ENCODE measurements around the gene DOC2A.

DOC2A gene

DNA sequence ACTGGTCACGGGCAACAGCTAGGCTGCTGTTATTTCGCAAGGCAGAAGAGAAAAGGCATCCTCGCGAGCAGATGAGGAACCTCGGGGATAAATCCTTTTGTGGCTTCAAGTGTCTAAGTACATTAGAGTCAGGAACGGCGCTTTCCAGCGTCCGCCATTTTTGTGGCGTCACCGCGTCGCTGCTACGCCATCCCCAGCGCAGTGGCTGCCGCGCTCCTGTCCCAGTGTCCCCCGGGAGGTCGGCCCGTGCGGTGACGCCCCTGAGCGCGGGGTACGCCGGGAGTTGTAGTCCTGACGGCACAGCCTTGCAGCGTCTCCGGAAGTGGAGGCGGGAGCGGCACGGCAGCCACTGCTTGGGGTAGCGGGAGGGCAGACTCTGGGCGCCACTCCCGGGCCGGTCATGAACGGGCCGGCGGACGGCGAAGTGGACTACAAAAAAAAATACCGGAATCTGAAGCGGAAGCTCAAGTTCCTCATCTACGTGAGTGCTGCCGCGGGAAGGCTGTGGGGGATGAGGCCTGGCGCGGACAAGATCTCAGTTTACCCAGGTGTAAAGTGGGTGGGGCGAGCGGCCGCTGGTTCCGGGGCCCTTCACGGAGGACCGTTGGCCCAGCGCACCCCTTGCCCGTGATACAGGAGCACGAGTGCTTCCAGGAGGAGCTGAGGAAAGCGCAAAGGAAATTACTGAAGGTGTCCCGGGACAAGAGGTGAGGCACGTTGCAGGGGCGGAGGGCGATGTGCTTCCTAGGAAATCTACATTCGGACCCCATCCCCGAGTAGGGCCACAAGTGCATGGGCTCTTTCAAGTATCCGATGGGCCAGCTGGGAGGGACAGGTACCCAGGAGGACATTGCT, 14.7 kb downstream of the DOC2A start, which contains the start of gene INO80E (continued):
- TF ChIP-seq ZFP37 (tag by site-specific recombination; IDR thresholded peaks at IDR 0.05) = peak; percentile 35; the same call in 1 of the 2 replicates
- no peak for TF ChIP-seq ZNF791 (tag by site-specific recombination; IDR thresholded peaks at IDR 0.05)
- peak; percentile 87; the same call in 1 of the 2 replicates for TF ChIP-seq ZNF561 (tag by site-specific recombination; IDR thresholded peaks at IDR 0.05; ENCODE audit: borderline replicate concordance)
- TF ChIP-seq KLF7 (tag by site-specific recombination; IDR thresholded peaks at IDR 0.05; ENCODE audit: borderline replicate concordance) = peak; percentile 81
- TF ChIP-seq ZNF404 (tag by site-specific recombination; IDR thresholded peaks at IDR 0.05) = no peak
- TF ChIP-seq ZNF112 (tag by site-specific recombination; IDR thresholded peaks at IDR 0.05) = no peak
- peak; percentile 97 for TF ChIP-seq YY2 (tag by site-specific recombination; IDR thresholded peaks at IDR 0.05)
- no peak; the same call in 1 of the 2 replicates for TF ChIP-seq ZNF394 (tag by site-specific recombination; IDR thresholded peaks at IDR 0.05; ENCODE audit: borderline replicate concordance)
- TF ChIP-seq ZNF521 (tag by site-specific recombination; IDR thresholded peaks at IDR 0.05) = no peak
- TF ChIP-seq HOXA7 (CRISPR knock-in tag; IDR thresholded peaks at IDR 0.05; ENCODE audit: borderline replicate concordance) = no peak
- TF ChIP-seq, protein P1, sequence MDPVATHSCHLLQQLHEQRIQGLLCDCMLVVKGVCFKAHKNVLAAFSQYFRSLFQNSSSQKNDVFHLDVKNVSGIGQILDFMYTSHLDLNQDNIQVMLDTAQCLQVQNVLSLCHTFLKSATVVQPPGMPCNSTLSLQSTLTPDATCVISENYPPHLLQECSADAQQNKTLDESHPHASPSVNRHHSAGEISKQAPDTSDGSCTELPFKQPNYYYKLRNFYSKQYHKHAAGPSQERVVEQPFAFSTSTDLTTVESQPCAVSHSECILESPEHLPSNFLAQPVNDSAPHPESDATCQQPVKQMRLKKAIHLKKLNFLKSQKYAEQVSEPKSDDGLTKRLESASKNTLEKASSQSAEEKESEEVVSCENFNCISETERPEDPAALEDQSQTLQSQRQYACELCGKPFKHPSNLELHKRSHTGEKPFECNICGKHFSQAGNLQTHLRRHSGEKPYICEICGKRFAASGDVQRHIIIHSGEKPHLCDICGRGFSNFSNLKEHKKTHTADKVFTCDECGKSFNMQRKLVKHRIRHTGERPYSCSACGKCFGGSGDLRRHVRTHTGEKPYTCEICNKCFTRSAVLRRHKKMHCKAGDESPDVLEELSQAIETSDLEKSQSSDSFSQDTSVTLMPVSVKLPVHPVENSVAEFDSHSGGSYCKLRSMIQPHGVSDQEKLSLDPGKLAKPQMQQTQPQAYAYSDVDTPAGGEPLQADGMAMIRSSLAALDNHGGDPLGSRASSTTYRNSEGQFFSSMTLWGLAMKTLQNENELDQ (tag by site-specific recombination; IDR thresholded peaks at IDR 0.05; ENCODE audit: low read depth) = no peak
- TF ChIP-seq, protein P2, sequence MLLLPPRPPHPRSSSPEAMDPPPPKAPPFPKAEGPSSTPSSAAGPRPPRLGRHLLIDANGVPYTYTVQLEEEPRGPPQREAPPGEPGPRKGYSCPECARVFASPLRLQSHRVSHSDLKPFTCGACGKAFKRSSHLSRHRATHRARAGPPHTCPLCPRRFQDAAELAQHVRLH (tag by site-specific recombination; IDR thresholded peaks at IDR 0.05) = peak; percentile 72; the same call in 1 of the 2 replicates
- TF ChIP-seq ZNF830 (tag by site-specific recombination; IDR thresholded peaks at IDR 0.05; ENCODE audit: low read depth) = no peak
- TF ChIP-seq ZNF302 (tag by site-specific recombination; IDR thresholded peaks at IDR 0.05; ENCODE audit: low read depth) = no peak
- TF ChIP-seq ZNF37A (tag by site-specific recombination; IDR thresholded peaks at IDR 0.05) = no peak
- peak; percentile 95 for TF ChIP-seq GLIS1 (tag by site-specific recombination; IDR thresholded peaks at IDR 0.05)
- TF ChIP-seq, protein P3, sequence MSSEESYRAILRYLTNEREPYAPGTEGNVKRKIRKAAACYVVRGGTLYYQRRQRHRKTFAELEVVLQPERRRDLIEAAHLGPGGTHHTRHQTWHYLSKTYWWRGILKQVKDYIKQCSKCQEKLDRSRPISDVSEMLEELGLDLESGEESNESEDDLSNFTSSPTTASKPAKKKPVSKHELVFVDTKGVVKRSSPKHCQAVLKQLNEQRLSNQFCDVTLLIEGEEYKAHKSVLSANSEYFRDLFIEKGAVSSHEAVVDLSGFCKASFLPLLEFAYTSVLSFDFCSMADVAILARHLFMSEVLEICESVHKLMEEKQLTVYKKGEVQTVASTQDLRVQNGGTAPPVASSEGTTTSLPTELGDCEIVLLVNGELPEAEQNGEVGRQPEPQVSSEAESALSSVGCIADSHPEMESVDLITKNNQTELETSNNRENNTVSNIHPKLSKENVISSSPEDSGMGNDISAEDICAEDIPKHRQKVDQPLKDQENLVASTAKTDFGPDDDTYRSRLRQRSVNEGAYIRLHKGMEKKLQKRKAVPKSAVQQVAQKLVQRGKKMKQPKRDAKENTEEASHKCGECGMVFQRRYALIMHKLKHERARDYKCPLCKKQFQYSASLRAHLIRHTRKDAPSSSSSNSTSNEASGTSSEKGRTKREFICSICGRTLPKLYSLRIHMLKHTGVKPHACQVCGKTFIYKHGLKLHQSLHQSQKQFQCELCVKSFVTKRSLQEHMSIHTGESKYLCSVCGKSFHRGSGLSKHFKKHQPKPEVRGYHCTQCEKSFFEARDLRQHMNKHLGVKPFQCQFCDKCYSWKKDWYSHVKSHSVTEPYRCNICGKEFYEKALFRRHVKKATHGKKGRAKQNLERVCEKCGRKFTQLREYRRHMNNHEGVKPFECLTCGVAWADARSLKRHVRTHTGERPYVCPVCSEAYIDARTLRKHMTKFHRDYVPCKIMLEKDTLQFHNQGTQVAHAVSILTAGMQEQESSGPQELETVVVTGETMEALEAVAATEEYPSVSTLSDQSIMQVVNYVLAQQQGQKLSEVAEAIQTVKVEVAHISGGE (tag by site-specific recombination; conservative IDR thresholded peaks at IDR 0.05; ENCODE audit: low read depth) = peak; percentile 94
- no peak for TF ChIP-seq ZNF510 (tag by site-specific recombination; IDR thresholded peaks at IDR 0.05; ENCODE audit: insufficient replicate concordance)
- TF ChIP-seq, protein P4, sequence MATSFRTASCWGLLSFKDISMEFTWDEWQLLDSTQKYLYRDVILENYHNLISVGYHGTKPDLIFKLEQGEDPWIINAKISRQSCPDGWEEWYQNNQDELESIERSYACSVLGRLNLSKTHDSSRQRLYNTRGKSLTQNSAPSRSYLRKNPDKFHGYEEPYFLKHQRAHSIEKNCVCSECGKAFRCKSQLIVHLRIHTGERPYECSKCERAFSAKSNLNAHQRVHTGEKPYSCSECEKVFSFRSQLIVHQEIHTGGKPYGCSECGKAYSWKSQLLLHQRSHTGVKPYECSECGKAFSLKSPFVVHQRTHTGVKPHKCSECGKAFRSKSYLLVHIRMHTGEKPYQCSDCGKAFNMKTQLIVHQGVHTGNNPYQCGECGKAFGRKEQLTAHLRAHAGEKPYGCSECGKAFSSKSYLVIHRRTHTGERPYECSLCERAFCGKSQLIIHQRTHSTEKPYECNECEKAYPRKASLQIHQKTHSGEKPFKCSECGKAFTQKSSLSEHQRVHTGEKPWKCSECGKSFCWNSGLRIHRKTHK (tag by site-specific recombination; IDR thresholded peaks at IDR 0.05) = no peak
- TF ChIP-seq ZNF19 (tag by site-specific recombination; IDR thresholded peaks at IDR 0.05; ENCODE audit: low read depth) = no peak; the same call in 1 of the 2 replicates
- TF ChIP-seq, protein P5, sequence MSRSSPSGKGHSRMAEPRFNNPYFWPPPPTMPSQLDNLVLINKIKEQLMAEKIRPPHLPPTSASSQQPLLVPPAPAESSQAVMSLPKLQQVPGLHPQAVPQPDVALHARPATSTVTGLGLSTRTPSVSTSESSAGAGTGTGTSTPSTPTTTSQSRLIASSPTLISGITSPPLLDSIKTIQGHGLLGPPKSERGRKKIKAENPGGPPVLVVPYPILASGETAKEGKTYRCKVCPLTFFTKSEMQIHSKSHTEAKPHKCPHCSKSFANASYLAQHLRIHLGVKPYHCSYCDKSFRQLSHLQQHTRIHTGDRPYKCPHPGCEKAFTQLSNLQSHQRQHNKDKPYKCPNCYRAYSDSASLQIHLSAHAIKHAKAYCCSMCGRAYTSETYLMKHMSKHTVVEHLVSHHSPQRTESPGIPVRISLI (tag by site-specific recombination; IDR thresholded peaks at IDR 0.05) = no peak
- TF ChIP-seq, protein P6, sequence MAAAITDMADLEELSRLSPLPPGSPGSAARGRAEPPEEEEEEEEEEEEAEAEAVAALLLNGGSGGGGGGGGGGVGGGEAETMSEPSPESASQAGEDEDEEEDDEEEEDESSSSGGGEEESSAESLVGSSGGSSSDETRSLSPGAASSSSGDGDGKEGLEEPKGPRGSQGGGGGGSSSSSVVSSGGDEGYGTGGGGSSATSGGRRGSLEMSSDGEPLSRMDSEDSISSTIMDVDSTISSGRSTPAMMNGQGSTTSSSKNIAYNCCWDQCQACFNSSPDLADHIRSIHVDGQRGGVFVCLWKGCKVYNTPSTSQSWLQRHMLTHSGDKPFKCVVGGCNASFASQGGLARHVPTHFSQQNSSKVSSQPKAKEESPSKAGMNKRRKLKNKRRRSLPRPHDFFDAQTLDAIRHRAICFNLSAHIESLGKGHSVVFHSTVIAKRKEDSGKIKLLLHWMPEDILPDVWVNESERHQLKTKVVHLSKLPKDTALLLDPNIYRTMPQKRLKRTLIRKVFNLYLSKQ (tag by site-specific recombination; IDR thresholded peaks at IDR 0.05; ENCODE audit: borderline replicate concordance) = no peak
- TF ChIP-seq ZNF792 (tag by site-specific recombination; IDR thresholded peaks at IDR 0.05) = 0 out of 2 replicates have a peak, but pooled peaks have one; percentile 41
- TF ChIP-seq ZNF48 (tag by site-specific recombination; IDR thresholded peaks at IDR 0.05) = no peak
- TF ChIP-seq KLF10 (tag by site-specific recombination; IDR thresholded peaks at IDR 0.05) = peak; percentile 76; the same call in 1 of the 2 replicates
- TF ChIP-seq ZNF670 (tag by site-specific recombination; IDR thresholded peaks at IDR 0.05; ENCODE audit: low read depth) = no peak
- no peak for TF ChIP-seq ZNF274 (IDR thresholded peaks at IDR 0.05; ENCODE audit: low read length)
- TF ChIP-seq ZNF274 (tag by site-specific recombination; IDR thresholded peaks at IDR 0.05; ENCODE audit: borderline replicate concordance) = no peak
